ENCODE measurements around the gene MYCN.
"Not testable (repeated sequence)": the region's sequence is repeated elsewhere in the genome, so short reads cannot be mapped to it uniquely, and the experiment has no call there.

Gene MYCN

GRCh38 chr2:15959331-15960153, 19.2 kb downstream of the MYCN start:
- no peak overlapping the region for H3K4me3 ChIP-seq (replicated peaks; ENCODE audit: low read depth, low read length)
- DNase-seq (ENCODE audit: extremely low read depth, low read depth): no peak
- TF ChIP-seq, protein P1, sequence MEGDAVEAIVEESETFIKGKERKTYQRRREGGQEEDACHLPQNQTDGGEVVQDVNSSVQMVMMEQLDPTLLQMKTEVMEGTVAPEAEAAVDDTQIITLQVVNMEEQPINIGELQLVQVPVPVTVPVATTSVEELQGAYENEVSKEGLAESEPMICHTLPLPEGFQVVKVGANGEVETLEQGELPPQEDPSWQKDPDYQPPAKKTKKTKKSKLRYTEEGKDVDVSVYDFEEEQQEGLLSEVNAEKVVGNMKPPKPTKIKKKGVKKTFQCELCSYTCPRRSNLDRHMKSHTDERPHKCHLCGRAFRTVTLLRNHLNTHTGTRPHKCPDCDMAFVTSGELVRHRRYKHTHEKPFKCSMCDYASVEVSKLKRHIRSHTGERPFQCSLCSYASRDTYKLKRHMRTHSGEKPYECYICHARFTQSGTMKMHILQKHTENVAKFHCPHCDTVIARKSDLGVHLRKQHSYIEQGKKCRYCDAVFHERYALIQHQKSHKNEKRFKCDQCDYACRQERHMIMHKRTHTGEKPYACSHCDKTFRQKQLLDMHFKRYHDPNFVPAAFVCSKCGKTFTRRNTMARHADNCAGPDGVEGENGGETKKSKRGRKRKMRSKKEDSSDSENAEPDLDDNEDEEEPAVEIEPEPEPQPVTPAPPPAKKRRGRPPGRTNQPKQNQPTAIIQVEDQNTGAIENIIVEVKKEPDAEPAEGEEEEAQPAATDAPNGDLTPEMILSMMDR (IDR thresholded peaks at IDR 0.05; ENCODE audit: low read depth, low read length, missing control alignments): no peak

GRCh38 chr2:15960154-15960520, 19.8 kb downstream of the MYCN start:
- DNase-seq (ENCODE audit: extremely low read depth, low read depth); H3K4me3 ChIP-seq (replicated peaks; ENCODE audit: low read depth, low read length): not testable (repeated sequence)

- DNase-seq (ENCODE audit: extremely low read depth, low read depth); H3K4me3 ChIP-seq (replicated peaks; ENCODE audit: low read depth, low read length): not testable (repeated sequence)
Measured at GRCh38 chr2:15963109-15963976, 23.0 kb downstream of the MYCN start.

GRCh38 chr2:15963977-15964670, 23.8 kb downstream of the MYCN start:
- no peak for DNase-seq (ENCODE audit: extremely low read depth, low read depth)
- TF ChIP-seq, protein P1 (IDR thresholded peaks at IDR 0.05; ENCODE audit: low read depth, low read length, missing control alignments): no peak
- no peak overlapping the region for H3K4me3 ChIP-seq (replicated peaks; ENCODE audit: low read depth, low read length)

DNA sequence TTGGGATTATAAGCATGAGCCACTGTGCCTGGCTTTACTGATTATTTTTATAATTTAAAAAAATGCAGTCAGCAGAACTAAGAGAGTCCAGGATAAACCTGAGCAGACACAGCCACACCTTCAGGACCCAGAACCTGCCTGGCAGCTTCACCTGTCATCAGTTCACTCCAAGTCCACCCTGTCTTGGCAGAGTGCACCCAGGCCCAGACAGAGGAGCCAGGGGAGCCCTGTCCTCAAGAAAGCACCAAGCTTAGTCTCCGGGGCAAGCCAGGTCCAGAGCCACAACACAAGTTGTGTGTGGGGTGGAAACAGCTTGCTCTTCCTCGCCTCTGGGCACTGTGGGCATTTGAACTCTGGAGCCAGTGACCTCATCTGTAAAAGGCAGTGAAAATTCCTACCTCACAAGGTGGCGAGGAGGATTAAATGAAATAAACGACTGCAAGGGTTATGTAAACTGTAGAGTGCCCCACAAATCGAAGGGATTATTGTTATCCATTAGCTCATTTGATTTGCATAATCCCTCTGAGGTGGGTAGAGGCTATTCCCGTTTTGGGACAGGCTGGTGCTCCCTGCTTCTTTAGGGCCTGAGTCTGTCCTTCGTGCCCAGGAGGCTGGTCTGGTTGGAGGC, 24.7 kb downstream of the MYCN start:
- no peak overlapping the region for H3K4me3 ChIP-seq (replicated peaks; ENCODE audit: low read depth, low read length)
- TF ChIP-seq, protein P1 (IDR thresholded peaks at IDR 0.05; ENCODE audit: low read depth, low read length, missing control alignments): no peak
- no peak for DNase-seq (ENCODE audit: extremely low read depth, low read depth)

DNA sequence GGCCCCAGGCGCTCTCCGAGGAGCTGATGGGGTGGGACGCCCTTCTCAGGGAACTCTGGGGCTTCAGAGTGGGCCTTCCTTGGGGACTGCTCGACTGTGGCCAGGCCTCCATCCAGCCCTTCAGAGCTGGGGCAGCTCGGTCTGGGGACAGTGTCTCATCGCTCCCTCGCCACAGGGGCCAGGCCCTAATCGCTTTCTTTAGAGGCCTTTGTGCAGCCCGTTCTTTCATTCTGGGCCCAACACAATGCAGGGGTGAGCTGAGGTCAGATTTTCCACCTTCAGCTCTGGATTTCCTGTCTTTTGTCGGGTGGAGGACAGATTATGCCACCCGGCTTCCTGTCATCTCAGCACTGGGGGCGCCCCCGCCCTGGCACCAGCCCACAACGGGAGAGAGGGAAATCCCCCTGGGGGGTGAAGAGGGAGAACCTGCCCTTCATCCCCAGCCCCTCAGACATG, 25.2 kb downstream of the MYCN start:
- no peak for DNase-seq (ENCODE audit: extremely low read depth, low read depth)
- H3K4me3 ChIP-seq (replicated peaks; ENCODE audit: low read depth, low read length): no peak overlapping the region
- TF ChIP-seq, protein P1 (IDR thresholded peaks at IDR 0.05; ENCODE audit: low read depth, low read length, missing control alignments): no peak

DNA sequence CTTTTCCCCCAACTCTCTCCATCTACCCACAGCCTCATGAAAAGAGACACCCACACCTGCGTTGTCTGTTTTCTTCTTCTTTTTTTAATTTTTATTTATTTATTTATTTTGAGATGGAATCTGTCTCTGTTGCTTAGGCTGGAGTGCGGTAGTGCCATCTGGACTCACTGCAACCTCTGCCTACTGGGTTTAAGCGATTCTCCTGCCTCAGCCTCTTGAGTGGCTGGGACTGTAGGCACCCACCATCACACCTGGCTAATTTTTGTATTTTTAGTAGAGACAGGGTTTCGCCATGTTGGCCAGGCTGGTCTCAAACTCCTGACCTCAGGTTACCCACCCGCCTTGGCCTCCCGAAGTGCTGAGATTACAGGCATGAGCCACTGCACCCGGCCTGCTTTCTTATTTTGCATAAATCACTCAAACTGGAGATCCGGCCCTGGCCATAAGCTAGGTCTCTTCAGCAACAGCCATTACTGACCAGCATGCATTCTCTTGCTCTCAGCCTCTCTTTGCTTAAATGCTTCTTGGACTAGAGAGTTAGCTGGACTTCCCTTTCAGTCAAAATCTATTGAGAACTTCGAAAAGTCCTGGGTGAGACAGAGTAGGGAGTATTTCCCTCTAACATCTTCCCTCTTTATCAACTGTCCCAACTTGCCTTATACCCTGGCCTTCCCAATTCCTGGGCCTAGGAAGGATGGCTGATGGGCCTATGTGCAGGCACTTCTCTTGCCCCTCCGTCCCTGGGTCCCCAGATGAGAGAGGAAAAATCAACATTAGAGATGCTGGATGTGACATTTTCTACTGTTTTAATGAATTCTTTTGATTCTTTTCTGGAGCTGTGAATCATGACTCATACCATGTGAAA, 27.3 kb downstream of the MYCN start:
- TF ChIP-seq, protein P1 (IDR thresholded peaks at IDR 0.05; ENCODE audit: low read depth, low read length, missing control alignments): no peak
- no peak overlapping the region for H3K4me3 ChIP-seq (replicated peaks; ENCODE audit: low read depth, low read length)
- no peak for DNase-seq (ENCODE audit: extremely low read depth, low read depth)

All from HFF-Myc (cell line).